ENCODE results near the gene CARD11. TPM values are rescaled to one million over a fixed set of nuclear protein-coding genes. Genes with fewer than 3 reads are reported as not detected.

CARD11 gene
- polyA plus RNA-seq, 1 of the 3 experiments (the other 2 are of a cell fraction) = not detected

DNA sequence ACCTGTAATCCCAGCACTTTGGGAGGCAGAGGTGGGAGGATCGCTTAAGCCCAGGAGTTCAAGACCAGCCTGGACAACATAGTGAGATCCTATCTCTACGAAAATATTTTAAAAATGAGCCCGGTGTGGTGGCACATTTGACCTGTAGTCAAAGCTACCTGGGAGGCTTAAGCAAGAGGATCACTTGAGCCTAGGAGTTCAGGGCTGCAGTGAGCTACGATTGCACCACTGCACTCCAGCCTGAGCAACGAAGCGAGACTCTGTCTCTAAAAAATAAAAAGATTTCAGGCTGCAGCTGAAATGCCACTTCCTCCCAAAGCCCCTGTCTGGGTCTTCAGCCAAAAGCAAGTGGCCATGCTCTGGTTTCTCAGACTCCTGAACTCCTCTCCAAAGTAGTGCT is 38.7 kb upstream of the CARD11 start:
- Histone ChIP-seq H3K4me2 (no peak overlapping the region), H3F3A (replicated peaks; ENCODE audit: insufficient read depth) (no peaks in the 10 kb centered on the region), H3K4me1 (ENCODE audit: control insufficient read depth in 1 of 2, insufficient read depth in 2 of 2, low read depth in 1 of 2, low read length in 1 of 2) (peaks cover 0 to 15% of the 10 kb centered on the region in 2 experiments; a peak in 1 of 4 replicates), H3K27ac (ENCODE audit: low read depth in 2 of 2, low read length in 1 of 2) (no peak overlapping the region), H4K20me1 (ENCODE audit: insufficient read depth) (no peaks in the 10 kb centered on the region), H3K27me3 (ENCODE audit: insufficient read depth) (no peaks in the 10 kb centered on the region), H3K9me2 (no peaks in the 10 kb centered on the region), H3K36me3 (replicated peaks in 1 of 2; ENCODE audit: control insufficient read depth in 1 of 2, insufficient read depth in 2 of 2, low read length in 1 of 2) (no peaks in the 10 kb centered on the region), H3K79me2 (ENCODE audit: insufficient read depth) (no peaks in the 10 kb centered on the region), H3K9ac (no peak overlapping the region), H3K4me3 (ENCODE audit: low read depth in 2 of 2, low read length in 1 of 2) (no peak overlapping the region), H2AFZ (ENCODE audit: low read depth) (no peak overlapping the region), H3K9me3 (no peaks in the 10 kb centered on the region)
- TF ChIP-seq NFIC (IDR thresholded peaks at IDR 0.05; ENCODE audit: borderline replicate concordance) (no peak), EP300 (IDR thresholded peaks at IDR 0.05; ENCODE audit: borderline replicate concordance in 1 of 2, low read depth in 1 of 2, low read length in 1 of 2) (no peak)
- TF ChIP-seq, protein P1, sequence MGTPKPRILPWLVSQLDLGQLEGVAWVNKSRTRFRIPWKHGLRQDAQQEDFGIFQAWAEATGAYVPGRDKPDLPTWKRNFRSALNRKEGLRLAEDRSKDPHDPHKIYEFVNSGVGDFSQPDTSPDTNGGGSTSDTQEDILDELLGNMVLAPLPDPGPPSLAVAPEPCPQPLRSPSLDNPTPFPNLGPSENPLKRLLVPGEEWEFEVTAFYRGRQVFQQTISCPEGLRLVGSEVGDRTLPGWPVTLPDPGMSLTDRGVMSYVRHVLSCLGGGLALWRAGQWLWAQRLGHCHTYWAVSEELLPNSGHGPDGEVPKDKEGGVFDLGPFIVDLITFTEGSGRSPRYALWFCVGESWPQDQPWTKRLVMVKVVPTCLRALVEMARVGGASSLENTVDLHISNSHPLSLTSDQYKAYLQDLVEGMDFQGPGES (IDR thresholded peaks at IDR 0.05; ENCODE audit: low read depth, low read length) = no peak
- TF ChIP-seq, protein P2, sequence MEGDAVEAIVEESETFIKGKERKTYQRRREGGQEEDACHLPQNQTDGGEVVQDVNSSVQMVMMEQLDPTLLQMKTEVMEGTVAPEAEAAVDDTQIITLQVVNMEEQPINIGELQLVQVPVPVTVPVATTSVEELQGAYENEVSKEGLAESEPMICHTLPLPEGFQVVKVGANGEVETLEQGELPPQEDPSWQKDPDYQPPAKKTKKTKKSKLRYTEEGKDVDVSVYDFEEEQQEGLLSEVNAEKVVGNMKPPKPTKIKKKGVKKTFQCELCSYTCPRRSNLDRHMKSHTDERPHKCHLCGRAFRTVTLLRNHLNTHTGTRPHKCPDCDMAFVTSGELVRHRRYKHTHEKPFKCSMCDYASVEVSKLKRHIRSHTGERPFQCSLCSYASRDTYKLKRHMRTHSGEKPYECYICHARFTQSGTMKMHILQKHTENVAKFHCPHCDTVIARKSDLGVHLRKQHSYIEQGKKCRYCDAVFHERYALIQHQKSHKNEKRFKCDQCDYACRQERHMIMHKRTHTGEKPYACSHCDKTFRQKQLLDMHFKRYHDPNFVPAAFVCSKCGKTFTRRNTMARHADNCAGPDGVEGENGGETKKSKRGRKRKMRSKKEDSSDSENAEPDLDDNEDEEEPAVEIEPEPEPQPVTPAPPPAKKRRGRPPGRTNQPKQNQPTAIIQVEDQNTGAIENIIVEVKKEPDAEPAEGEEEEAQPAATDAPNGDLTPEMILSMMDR (IDR thresholded peaks at IDR 0.05) = no peak
- ChIA-PET CTCF (interaction anchor here (0.8 to 1.5 kb wide), 3 partner anchors 13 to 195 kb away, joined by 3 to 5 read pairs (median 3); no protein-coding TSS in a partner anchor), POLR2A (no interaction called here)
- DNase-seq = no peak
- 28% methylated on average over 6 of the region's 6 CpGs for WGBS (ENCODE audit: low lambda C conversion rate)

DNA sequence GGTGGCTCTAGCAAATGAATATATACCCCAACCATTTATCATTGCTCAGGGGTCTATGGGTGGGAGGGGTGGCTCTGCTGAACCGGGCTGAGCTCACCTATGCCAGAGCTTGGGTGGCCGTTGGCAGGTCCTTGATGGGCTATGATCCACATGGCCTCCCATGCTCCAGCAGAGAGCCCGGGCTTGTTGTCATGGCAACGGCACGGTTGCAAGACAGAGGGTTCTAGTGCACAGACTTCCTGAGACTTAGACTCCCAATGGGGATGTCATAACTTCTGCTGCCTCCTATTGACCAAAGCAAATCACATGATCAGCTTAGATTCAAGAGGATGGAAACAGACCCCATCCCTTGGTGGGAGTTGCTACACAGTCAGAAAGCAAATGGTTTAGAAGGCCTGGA is 36.4 kb upstream of the CARD11 start:
- Histone ChIP-seq H3K36me3 (replicated peaks in 1 of 2; ENCODE audit: control insufficient read depth in 1 of 2, insufficient read depth in 2 of 2, low read length in 1 of 2) (no peaks in the 10 kb centered on the region), H4K20me1 (ENCODE audit: insufficient read depth) (no peaks in the 10 kb centered on the region), H3K27ac (ENCODE audit: low read depth in 2 of 2, low read length in 1 of 2) (no peak overlapping the region), H3K4me2 (no peak overlapping the region), H3K27me3 (ENCODE audit: insufficient read depth) (no peaks in the 10 kb centered on the region), H3K4me3 (ENCODE audit: low read depth in 2 of 2, low read length in 1 of 2) (no peak overlapping the region), H3K9me2 (no peaks in the 10 kb centered on the region), H3F3A (replicated peaks; ENCODE audit: insufficient read depth) (no peaks in the 10 kb centered on the region), H3K9ac (no peak overlapping the region), H3K4me1 (ENCODE audit: control insufficient read depth in 1 of 2, insufficient read depth in 2 of 2, low read depth in 1 of 2, low read length in 1 of 2) (peaks cover 0 to 15% of the 10 kb centered on the region in 2 experiments; a peak in 1 of 4 replicates), H3K79me2 (ENCODE audit: insufficient read depth) (no peaks in the 10 kb centered on the region), H2AFZ (ENCODE audit: low read depth) (no peak overlapping the region), H3K9me3 (no peaks in the 10 kb centered on the region)
- DNase-seq = no peak
- no peak for TF ChIP-seq YY1 (IDR thresholded peaks at IDR 0.05; ENCODE audit: low read depth)
- TF ChIP-seq, protein P3, sequence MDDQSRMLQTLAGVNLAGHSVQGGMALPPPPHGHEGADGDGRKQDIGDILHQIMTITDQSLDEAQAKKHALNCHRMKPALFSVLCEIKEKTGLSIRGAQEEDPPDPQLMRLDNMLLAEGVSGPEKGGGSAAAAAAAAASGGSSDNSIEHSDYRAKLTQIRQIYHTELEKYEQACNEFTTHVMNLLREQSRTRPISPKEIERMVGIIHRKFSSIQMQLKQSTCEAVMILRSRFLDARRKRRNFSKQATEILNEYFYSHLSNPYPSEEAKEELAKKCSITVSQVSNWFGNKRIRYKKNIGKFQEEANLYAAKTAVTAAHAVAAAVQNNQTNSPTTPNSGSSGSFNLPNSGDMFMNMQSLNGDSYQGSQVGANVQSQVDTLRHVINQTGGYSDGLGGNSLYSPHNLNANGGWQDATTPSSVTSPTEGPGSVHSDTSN (IDR thresholded peaks at IDR 0.05) = no peak
- TF ChIP-seq FOXM1 (IDR thresholded peaks at IDR 0.05; ENCODE audit: low read depth) = no peak
- TF ChIP-seq NRF1 (IDR thresholded peaks at IDR 0.05; ENCODE audit: low read depth, low read length) = no peak
- no peak for TF ChIP-seq POLR2AphosphoS5 (IDR thresholded peaks at IDR 0.05; ENCODE audit: low read depth, low read length)
- TF ChIP-seq MEF2A (IDR thresholded peaks at IDR 0.05; ENCODE audit: borderline replicate concordance, low read depth) = no peak
- no peak for TF ChIP-seq RXRA (IDR thresholded peaks at IDR 0.05; ENCODE audit: borderline replicate concordance, low read depth)
- no peak for TF ChIP-seq SMC3 (IDR thresholded peaks at IDR 0.05; ENCODE audit: low read depth, low read length)
- TF ChIP-seq RAD21 (IDR thresholded peaks at IDR 0.05; ENCODE audit: low read length) = no peak
- TF ChIP-seq, protein P2 (IDR thresholded peaks at IDR 0.05) = no peak
- no peak for TF ChIP-seq NFIC (IDR thresholded peaks at IDR 0.05; ENCODE audit: borderline replicate concordance)
- ChIA-PET POLR2A (no interaction called here), CTCF (interaction anchor here (4.5 kb wide), 1 partner anchor 9 kb away, joined by 21 read pairs; no protein-coding TSS in a partner anchor)
- 36% methylated on average over 5 of the region's 5 CpGs for WGBS (ENCODE audit: low lambda C conversion rate)

Measured in SK-N-SH (cell line).